NCI-H526 (cell line): ENCODE data around the gene PFKFB4.
"Not testable (repeated sequence)": the region's sequence is repeated elsewhere in the genome, so short reads cannot be mapped to it uniquely, and the experiment has no call there.

Experiments used
- DNase-seq, 2 experiments: peaks; one replicate each; lab custom pipeline; 2025; lab: John Stamatoyannopoulos, UW

PFKFB4 gene

GRCh38 chr3:48492461-48493202, 64.0 kb downstream of the PFKFB4 start:
- DNase-seq: no peak

GRCh38 chr3:48486952-48487351, 69.7 kb downstream of the PFKFB4 start:
- no peak for DNase-seq

- not testable (repeated sequence) for DNase-seq
Measured at GRCh38 chr3:48482822-48483221, 73.8 kb downstream of the PFKFB4 start.

DNA sequence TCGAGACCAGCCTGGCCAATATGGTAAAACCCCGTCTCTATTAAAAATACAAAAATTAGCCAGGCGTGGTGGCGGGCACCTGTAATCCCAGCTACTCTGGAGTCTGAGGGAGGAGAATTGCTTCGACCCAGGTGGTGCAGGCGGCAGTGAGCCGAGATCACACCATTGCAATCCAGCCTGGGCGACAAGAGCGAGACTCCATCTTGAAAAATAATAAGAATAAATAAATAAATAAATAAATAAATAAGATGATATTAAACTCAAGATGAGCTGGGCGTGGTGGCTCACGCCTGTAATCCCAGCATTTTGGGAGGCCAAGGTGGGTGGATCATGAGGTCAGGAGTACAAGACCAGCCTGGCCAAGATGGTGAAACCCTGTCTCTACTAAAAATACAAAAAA, 75.7 kb downstream of the PFKFB4 start:
- DNase-seq: not testable (repeated sequence)

DNA sequence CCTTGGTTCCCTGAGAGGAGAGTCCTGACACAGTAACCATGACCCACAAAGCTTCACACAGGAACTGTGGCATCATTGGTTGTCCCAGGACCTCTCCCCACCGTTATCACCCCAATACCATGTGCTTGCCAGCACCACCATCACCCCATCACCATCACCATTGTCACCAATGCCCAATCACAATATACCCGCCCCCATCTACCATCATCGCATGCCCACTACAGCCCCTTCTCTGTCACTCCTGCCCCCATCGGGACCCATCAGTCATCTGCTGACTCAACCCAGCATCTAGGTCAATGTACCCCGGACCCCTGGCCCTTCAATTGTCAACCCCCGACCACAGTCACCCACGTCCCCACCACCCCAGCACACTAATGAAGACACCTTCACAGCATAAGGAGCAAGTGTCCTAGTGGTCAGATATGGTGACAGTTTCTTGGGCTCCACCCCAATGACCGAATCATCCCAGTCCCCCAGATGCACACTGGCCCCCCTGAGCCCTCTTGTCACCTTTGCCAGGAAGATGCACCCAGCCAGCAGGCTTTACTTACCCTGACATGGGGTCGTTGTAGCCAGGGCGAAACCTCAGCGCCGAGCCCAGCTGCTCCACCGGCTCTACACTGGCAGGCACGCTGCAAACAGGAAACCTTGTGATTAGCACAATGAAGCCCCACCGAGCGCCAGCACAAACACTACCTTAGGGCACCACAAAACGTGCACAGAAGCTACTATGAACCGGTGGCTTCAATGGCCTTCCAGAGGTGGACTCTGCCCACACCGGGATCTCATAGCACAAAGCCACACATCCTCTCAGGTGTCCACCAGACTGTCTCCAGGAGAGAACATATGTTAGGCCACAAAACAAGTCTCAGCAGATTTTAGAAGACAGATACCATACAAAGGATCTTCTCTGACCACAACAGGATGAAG, 77.7 kb downstream of the PFKFB4 start:
- DNase-seq: no peak

GRCh38 chr3:48477959-48478520, 78.6 kb downstream of the PFKFB4 start:
- no peak for DNase-seq

DNA sequence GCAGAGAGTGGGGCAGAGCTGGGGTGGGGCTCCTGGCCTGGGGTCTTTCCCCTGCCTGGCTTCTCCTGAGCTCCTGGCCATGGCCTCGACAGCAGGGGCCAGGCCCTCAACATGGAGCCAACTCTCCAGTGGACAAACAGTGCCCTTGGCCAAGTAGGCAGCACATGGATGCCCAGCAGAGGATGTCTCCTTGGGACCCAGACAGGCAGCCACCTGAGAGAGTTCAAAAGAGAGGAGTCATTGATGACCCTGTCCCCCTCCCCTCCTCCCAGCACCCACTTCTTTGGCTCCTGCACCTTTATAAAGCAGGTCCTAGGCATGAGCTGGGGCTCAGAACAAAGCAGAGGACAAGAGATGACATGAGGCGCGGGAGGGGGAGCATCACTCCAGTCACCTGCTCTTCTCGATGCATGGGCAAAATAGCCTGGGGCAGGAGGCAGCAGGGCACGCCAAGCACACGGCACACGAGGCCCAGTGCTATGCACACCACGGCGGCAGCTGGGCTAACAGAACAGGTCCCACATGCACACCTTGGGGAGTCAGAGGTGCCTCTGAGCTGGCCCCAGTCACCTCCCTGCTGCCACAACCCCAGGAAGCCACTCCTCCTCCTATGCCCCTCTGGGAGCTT, 80.1 kb downstream of the PFKFB4 start:
- no peak for DNase-seq

DNA sequence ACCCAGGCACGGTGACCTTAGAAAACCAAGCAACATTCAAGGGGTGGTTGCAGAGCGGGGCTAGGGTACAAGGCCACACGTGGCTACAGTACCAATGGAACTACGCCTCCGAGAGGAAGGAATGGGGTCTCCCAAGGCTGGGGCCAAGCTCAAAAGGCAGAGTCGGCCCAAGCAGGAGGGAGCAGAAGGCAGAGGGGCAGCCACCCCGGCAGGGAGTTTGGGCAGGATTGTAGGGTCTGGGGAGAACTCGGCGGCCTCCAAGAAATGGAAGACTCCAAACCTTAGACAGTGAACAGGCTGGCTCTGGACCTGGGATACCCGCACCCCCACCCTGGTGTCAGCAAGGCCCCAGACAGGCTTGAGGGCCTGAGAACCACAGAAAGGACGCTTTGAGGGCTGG, 81.4 kb downstream of the PFKFB4 start:
- DNase-seq: no peak

- DNase-seq: no peak
Measured at GRCh38 chr3:48474619-48475018, 82.0 kb downstream of the PFKFB4 start.

- DNase-seq: not testable (repeated sequence)
Measured at GRCh38 chr3:48474031-48474430, 82.6 kb downstream of the PFKFB4 start.

- no peak for DNase-seq
Measured at GRCh38 chr3:48473617-48473952, 83.0 kb downstream of the PFKFB4 start.

DNA sequence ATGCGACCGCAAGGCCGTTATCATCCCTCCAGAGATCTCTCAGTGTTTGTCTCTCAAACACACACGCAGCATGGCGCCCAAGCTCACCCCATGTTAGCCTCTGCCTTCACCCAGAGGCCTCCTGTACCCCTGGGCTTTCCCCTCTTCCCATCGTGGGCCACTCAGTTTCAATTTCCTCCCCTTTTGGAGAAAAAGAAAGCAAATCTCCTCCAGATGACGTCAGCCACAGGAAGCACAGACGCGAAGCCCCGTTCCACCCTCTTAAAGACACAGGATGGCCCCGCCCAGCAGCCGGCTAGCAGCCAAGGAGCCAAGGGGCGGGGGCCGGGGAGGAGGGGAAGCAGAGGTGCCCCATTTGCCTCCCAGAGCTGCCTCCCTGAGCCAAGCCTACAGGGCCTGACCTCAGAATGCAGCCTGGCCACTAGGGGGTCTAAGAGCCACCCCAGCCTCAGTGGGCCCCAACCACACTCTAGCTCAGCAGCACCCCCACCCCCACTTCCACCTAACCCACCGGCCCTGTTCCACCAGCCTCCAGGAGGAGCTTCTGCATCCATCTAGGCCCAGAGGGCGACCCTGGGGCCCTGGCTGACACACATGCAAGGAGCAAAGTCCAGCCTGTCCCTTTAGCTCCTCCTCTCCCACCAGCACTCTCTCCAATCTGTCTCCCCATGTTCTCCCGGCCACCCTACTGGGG, 83.5 kb downstream of the PFKFB4 start:
- DNase-seq: peak; percentile 9 to 60

DNA sequence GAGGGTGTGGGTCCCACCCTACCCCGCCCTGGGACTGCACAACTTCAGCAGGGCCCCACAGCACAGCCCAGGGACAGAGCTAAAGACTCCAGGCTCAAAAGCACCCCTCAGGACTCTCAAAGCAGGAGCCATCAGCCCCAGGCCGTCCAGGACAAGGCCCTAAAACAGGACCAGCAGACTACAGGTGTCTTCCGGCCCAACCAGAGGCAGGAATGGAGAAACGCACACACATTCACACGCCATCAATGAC, 84.0 kb downstream of the PFKFB4 start:
- no peak for DNase-seq

- DNase-seq: no peak
Measured at GRCh38 chr3:48470286-48470685, 86.3 kb downstream of the PFKFB4 start.

DNA sequence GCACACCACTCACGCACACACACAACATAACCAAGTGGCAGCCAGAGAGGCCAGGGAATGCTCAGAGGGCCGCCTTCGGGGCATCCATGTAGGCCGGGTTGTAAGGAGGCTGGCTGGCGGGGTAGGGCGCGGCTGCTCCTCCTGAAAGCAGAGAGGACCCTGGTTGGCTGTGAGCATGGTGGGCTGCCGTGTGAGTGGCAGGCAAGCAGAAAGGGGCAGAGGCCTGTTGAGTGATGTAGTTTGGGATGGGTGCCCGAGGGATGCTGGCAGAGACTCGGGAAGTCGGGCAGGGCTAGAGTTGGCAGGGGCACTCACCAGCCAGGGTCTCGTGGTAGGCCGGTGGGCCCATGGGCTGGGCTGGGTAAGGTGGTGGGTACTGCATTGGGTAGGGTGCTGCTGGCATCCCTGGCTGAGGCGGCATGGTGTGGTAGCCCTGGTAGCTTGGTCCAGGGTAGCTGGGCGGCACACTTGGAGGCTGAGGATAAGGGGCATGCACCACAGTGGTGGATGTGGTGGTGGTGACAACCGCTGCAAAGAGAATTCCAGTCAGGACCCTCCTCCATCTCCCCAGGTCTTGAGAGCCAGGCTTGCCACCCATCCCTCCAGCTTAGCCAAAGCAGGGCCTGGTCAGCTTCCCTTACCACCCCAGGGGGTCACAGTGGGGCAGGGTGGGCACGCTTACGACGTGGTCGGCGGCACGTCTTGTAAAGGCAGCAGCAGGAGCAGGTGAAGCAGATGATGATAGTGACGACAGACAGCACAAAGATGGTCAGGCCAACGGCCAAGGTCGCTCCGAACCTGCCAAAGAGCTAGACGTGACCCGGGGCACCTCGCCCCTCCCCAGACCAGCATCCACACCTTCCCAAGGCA, 87.3 kb downstream of the PFKFB4 start:
- DNase-seq: no peak

DNA sequence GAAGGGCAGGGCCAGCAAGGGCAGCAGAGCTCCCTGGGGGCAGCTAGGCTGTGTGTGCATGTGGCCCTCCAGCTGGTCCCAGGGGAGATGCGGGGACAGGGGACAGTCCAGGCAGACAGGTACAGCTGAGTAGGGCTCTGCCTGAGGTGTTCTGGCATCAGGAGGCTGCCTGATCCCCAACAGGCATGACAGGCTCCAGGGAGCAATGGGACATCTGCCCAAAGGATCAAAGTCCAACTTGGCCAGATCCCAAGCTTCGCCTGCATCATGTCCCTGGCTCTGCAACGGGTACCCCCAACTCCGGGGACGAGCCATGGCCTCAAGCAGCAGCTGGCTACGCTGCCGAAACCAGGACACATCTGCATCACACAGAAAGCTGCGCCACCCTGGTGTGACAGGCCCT, 88.3 kb downstream of the PFKFB4 start:
- no peak for DNase-seq
